ENCODE measurements around the gene IFT74. TPM values are rescaled to one million over a fixed set of nuclear protein-coding genes. Genes with fewer than 3 reads are reported as not detected.

Gene IFT74
- total and polyA plus RNA-seq, 10 of the 15 experiments (the other 5 are each of a cell fraction or from before 2014, with no cell fraction given), result 7.6 to 15.4 (median 12.3) TPM

DNA sequence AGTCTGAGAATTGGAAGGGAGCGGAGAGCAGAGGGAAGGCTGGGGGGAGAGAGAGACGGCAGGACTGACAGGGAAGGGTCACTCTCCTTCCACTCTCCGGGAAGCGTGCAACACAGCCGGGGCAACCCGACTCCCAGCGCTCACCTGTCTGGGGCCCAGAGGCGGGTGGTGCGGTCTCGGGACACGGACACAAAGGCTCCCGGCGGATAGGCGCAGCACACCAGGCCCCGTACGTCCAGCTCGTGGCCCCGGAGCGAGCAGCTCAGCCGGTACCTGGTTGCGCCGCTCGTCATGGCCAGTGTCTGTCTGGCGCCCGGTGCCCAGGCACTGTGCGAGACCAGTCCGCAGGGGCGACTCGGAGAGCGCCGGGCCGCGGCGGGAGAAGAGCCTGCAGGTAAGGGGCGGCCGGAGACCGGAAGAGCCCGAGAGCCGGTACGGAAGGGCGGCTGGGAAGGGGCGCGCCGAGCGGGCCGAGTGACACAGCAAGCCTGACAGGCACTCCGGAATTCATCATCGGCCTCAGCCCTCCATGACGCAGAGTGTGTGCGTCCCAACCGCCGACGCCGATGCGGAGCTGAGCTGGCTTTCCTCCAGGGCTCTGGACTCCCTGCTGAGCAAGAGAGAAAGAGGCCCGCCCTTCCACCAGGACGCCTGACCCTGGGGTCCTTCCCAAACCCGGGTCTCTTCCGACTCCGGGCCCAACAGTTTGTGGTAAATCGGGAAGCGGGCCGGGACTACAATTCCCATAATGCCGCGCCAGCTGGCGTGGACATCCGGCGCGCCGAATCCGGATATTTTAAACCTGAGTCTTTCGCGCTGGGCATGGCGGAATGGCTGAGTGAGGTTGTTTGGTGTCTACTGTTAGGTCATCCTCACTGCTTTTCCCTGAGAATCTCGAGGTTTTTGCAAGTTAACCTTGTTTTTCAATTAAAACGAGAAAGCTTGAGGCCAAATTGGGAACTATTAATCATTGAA, 9.2 kb upstream of the IFT74 start, which contains the start of gene PLAA (continued):
- TF ChIP-seq, protein P1, sequence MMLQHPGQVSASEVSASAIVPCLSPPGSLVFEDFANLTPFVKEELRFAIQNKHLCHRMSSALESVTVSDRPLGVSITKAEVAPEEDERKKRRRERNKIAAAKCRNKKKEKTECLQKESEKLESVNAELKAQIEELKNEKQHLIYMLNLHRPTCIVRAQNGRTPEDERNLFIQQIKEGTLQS (IDR thresholded peaks at IDR 0.05; ENCODE audit: borderline replicate concordance, extremely low read depth, low read depth, low read length), result peak; percentile 54; the same call in 1 of the 2 replicates
- TF ChIP-seq EGR1 (IDR thresholded peaks at IDR 0.05; ENCODE audit: borderline replicate concordance in 1 of 2, low read depth in 2 of 2, low read length in 2 of 2) (no peak), ZZZ3 (IDR thresholded peaks at IDR 0.05; ENCODE audit: control insufficient read depth, insufficient read length, low read depth) (no peak), RB1 (IDR thresholded peaks at IDR 0.05; ENCODE audit: borderline replicate concordance) (peak; percentile 63; the same call in 1 of the 2 replicates), BACH1 (IDR thresholded peaks at IDR 0.05; ENCODE audit: borderline replicate concordance) (0 out of 2 replicates have a peak, but pooled peaks have one; percentile 48), MEF2A (IDR thresholded peaks at IDR 0.05; ENCODE audit: insufficient read depth, low read depth, low read length) (no peak), ZBED1 (IDR thresholded peaks at IDR 0.05; ENCODE audit: borderline replicate concordance) (no peak), GABPA (IDR thresholded peaks at IDR 0.05; ENCODE audit: low read depth) (peak; percentile 97), RFX5 (IDR thresholded peaks at IDR 0.05; ENCODE audit: low read depth, low read length) (no peak), STAT3 (IDR thresholded peaks at IDR 0.05; ENCODE audit: low read depth, low read length) (no peak), NR2C2 (IDR thresholded peaks at IDR 0.05; ENCODE audit: borderline replicate concordance, control insufficient read depth, insufficient read length, low read depth) (no peak), CEBPB (IDR thresholded peaks at IDR 0.05; ENCODE audit: borderline replicate concordance in 1 of 2, low read depth in 2 of 2, low read length in 2 of 2) (no peak), EP300 (IDR thresholded peaks at IDR 0.05; ENCODE audit: borderline replicate concordance in 1 of 2, control insufficient read depth in 1 of 2, low read depth in 2 of 2, low read length in 2 of 2) (no peak)
- TF ChIP-seq, protein P2, sequence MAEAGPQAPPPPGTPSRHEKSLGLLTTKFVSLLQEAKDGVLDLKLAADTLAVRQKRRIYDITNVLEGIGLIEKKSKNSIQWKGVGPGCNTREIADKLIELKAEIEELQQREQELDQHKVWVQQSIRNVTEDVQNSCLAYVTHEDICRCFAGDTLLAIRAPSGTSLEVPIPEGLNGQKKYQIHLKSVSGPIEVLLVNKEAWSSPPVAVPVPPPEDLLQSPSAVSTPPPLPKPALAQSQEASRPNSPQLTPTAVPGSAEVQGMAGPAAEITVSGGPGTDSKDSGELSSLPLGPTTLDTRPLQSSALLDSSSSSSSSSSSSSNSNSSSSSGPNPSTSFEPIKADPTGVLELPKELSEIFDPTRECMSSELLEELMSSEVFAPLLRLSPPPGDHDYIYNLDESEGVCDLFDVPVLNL (IDR thresholded peaks at IDR 0.05; ENCODE audit: low read depth, low read length), result peak; percentile 95
- TF ChIP-seq, protein P3, sequence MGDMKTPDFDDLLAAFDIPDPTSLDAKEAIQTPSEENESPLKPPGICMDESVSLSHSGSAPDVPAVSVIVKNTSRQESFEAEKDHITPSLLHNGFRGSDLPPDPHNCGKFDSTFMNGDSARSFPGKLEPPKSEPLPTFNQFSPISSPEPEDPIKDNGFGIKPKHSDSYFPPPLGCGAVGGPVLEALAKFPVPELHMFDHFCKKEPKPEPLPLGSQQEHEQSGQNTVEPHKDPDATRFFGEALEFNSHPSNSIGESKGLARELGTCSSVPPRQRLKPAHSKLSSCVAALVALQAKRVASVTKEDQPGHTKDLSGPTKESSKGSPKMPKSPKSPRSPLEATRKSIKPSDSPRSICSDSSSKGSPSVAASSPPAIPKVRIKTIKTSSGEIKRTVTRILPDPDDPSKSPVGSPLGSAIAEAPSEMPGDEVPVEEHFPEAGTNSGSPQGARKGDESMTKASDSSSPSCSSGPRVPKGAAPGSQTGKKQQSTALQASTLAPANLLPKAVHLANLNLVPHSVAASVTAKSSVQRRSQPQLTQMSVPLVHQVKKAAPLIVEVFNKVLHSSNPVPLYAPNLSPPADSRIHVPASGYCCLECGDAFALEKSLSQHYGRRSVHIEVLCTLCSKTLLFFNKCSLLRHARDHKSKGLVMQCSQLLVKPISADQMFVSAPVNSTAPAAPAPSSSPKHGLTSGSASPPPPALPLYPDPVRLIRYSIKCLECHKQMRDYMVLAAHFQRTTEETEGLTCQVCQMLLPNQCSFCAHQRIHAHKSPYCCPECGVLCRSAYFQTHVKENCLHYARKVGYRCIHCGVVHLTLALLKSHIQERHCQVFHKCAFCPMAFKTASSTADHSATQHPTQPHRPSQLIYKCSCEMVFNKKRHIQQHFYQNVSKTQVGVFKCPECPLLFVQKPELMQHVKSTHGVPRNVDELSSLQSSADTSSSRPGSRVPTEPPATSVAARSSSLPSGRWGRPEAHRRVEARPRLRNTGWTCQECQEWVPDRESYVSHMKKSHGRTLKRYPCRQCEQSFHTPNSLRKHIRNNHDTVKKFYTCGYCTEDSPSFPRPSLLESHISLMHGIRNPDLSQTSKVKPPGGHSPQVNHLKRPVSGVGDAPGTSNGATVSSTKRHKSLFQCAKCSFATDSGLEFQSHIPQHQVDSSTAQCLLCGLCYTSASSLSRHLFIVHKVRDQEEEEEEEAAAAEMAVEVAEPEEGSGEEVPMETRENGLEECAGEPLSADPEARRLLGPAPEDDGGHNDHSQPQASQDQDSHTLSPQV (IDR thresholded peaks at IDR 0.05), result no peak
- TF ChIP-seq, protein P4, sequence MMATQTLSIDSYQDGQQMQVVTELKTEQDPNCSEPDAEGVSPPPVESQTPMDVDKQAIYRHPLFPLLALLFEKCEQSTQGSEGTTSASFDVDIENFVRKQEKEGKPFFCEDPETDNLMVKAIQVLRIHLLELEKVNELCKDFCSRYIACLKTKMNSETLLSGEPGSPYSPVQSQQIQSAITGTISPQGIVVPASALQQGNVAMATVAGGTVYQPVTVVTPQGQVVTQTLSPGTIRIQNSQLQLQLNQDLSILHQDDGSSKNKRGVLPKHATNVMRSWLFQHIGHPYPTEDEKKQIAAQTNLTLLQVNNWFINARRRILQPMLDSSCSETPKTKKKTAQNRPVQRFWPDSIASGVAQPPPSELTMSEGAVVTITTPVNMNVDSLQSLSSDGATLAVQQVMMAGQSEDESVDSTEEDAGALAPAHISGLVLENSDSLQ (IDR thresholded peaks at IDR 0.05), result peak; percentile 95
- TF ChIP-seq, protein P5, sequence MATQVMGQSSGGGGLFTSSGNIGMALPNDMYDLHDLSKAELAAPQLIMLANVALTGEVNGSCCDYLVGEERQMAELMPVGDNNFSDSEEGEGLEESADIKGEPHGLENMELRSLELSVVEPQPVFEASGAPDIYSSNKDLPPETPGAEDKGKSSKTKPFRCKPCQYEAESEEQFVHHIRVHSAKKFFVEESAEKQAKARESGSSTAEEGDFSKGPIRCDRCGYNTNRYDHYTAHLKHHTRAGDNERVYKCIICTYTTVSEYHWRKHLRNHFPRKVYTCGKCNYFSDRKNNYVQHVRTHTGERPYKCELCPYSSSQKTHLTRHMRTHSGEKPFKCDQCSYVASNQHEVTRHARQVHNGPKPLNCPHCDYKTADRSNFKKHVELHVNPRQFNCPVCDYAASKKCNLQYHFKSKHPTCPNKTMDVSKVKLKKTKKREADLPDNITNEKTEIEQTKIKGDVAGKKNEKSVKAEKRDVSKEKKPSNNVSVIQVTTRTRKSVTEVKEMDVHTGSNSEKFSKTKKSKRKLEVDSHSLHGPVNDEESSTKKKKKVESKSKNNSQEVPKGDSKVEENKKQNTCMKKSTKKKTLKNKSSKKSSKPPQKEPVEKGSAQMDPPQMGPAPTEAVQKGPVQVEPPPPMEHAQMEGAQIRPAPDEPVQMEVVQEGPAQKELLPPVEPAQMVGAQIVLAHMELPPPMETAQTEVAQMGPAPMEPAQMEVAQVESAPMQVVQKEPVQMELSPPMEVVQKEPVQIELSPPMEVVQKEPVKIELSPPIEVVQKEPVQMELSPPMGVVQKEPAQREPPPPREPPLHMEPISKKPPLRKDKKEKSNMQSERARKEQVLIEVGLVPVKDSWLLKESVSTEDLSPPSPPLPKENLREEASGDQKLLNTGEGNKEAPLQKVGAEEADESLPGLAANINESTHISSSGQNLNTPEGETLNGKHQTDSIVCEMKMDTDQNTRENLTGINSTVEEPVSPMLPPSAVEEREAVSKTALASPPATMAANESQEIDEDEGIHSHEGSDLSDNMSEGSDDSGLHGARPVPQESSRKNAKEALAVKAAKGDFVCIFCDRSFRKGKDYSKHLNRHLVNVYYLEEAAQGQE (IDR thresholded peaks at IDR 0.05; ENCODE audit: low read depth, low read length), result no peak

Data from GM12878 (cell line).